Stimulated activated CD8-positive, alpha-beta memory T cell treated with anti-CD3 and anti-CD28 coated beads, Interleukin-12 subunit alpha, Interleukin-12 subunit beta, amount 100 ng/mL, for 24 hours (primary cell): ENCODE results near the gene GSAP.

Experiments
- DNase-seq: peaks from one replicate; pipeline ENCODE4 v3.0.0-alpha.2; 2020; ENCODE audit errors: extremely low read depth

Gene GSAP

DNA sequence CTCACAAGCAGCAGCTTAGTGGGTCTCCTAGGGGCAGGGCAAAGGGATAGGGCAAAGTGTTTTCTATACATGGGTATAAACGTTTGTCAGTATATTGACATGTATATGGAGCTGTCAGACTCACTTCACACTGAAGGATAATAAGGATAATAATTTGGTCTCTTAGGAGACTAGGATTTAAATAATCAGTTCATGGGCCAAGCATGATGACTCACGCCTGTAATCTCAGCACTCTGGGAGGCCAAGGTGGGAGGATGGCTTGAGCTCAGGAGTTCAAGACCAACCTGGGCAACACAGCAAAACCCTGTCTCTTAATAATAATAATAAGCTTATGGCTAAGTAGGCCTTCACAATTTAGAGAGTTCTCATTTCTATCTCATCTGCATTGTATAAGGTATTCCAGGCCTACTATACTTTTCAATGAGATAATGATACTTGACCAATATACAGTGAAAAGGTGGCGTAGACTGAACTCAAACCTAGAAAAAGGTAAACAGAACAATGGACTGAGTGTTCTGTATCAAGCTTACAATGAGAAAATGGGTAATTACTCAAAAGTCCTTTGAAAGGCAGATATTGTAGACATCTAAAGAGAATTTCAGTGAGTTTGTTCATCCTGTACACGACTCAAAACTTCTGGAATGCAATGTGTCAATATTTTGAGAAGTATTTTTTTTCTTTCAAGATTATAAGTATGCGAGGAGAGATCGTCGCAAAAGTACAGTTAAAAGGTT, 7.0 kb downstream of the GSAP start:
- DNase-seq: no peak

DNA sequence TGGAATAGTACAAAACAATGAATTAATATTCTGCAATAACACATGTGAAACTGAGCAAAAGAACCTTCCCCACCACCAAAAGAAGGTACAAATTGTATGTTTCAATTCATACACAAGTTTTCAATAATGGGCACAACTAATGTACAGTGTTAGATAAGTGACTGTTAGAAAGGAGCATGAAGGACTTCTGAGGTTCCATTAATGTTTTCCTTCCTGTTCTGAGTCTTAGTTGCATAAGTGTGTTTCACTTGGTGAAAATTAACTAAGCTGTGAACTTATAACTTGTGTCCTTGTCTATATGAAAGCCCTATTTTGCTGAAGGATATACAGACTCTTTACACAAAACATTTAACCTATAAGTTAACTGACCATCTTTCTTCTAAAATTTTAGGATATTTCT, 8.2 kb downstream of the GSAP start:
- no peak for DNase-seq

DNA sequence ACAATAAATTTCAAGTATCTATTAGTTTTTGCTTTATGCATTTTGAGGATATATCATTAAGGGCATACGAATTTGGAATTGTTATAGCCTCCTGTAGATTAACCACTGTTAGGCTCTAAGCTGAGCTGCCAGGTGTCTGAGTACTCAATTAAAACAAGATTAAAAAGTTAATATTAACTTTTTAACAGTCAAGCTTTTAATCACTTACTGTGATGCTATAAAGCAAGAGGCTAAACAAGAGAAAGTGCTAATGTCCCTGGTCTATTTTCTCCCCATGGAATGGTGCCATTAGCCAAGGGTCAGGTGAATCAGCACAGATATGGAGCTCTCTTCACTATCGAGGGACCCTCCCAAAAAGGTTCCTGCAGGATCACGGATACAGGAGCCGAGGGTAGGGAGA, 9.7 kb downstream of the GSAP start:
- DNase-seq: no peak

DNA sequence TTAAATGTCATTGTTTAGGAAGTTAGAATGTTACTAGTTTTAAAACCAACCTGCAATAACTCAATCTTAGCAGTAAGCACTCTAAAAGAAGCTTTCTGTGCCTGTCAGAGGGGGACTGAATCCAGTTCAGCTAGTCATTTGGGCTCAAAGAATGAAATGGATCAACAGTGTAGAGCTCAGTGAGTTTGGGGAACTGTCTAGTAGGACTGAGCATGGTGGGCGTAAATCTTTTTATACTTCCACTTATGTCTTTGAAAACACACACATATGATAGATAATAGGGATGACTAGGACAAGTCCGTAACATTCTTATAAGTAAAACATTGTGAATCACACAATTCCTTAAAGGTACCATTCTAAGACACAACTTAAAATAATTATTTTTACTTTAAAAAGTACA, 11.5 kb downstream of the GSAP start:
- DNase-seq: no peak

DNA sequence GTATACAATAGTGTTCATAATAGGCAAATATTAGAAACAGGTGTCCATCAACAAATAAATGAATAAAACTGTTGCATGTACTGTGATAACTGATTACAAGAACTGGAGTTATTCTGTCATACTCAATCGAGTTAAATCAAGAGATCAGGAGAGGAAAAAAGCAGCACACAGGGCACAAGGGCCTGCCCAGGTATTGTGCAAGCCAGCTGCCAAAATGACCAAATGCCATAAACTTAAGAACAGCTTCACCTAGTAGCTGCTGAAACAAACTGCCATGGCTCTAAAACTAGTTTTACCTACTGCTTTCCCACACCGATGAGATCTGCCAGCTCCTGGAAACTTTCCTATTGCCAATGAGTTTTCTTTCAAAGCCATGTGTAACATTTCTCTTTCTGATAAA, 12.2 kb downstream of the GSAP start:
- DNase-seq: no peak

DNA sequence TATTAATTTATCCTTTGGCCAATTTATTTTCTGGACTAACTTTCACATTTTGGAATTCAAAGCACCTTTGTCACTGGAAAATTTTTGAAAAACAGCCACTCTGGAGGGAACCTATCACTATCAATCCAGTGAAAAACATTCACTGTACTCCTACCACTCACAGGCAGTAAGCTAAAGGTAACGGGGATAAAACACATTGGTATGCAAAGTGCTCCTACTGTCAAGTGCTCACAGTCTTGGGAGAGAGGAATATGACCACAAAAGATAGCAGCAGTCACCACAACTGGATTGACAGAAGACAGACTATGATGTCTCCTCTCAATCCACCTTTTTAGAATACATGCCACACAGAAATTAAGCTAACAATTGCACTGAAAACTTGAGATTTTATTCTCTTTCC, 13.3 kb downstream of the GSAP start:
- DNase-seq: no peak

DNA sequence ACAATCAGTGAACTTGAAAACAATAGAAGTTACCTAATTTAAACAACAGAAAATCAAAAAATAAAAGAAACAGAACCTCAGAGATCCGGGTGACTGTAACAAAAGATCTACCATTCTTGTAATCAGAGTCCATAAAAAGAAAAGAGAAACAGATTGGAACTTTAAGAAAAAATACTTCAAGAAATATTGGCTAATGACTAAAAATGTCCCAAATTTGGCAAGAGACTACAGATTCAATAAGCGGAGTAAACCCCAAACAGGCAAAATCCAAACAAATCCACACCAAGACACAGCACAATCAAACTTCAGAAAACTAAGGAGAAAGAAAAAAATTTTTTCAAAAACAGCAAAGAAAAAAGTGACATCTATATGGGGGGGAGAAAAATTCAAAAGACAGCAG, 15.1 kb downstream of the GSAP start:
- no peak for DNase-seq

DNA sequence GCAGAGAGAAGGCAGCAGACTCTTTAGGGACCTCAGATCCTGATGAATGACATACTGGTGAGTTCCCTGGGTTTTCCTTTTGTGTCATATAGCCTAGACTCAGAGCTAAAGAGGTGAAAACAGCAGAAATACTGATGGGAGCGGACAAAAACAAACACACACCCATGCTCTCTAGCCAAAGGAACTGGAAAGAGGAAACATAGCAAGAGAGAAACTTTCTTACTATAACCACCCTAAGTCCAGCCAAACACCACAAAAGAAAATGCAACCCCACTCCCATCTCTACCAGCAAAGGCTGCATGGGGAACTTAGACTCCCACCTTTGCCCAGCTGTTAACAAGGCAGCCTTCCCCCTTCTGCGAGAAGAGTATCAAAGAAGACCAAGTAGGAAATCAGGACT, 16.3 kb downstream of the GSAP start:
- DNase-seq: no peak

DNA sequence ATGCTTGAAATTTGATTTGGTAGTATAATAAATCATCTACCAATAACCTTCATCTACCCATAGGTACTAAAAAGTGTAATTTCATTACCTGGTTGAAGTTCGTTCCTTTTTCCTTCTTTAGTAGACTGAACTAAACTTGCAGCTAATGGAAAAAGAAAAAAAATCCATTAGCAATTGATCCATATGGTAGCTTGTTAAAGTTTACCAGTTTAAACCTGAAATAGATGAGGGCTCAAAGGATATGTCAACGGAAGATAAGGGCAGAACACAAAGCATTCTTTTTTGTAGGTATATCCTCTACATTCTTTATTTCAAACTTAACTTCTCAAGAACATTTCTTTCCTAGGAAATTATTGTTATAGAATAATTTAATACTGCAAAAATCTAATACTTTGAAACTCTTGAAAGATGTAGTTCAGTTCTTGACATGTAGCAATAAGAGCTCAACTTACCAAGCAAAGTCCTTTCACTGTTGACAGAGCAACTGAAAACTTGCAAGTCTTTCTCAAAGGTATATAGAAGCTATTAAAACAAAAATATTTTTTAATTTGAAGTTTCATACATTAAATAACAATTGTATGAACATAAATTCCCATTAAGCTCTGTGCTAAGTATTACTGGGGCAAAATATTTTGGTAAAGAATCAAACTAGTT, 19.1 kb downstream of the GSAP start:
- no peak for DNase-seq

DNA sequence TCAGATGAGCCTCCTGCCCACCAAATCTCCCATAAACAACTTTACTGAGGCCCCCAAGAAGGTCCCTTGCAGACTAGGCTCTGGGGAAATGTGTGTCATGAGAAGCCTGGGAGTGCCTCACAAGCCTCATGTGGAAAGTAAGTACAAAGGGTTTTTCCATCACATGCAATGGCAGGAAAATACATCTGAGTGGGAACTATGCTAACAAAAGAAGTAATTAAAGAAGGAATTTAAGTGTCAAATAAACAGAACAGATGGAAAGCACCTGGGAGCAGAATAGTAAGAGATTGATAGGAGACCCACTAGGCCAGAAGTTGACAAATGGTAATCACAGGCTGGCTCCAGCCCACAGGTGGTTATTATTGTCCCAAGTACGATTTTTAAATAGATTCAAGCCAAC, 20.5 kb downstream of the GSAP start:
- DNase-seq: no peak

DNA sequence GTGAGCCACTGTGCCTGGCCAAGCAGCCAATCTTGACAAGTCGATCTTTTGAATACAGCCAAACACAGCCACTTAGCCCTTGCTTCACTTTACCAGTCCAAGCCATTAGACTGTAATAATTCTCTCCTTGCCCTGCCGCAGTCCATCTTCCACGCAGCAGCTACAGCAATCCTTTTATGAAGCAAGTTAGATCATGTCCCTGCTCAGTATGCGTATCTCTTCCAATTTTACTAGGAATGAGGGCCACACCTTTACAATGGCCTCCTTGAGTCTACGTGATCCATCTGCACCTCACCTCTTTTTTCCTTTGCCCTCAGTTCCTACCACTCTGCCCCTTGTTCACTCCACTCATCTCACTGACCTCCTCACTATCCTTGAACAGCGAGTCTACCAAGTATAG, 22.2 kb downstream of the GSAP start:
- DNase-seq: no peak

DNA sequence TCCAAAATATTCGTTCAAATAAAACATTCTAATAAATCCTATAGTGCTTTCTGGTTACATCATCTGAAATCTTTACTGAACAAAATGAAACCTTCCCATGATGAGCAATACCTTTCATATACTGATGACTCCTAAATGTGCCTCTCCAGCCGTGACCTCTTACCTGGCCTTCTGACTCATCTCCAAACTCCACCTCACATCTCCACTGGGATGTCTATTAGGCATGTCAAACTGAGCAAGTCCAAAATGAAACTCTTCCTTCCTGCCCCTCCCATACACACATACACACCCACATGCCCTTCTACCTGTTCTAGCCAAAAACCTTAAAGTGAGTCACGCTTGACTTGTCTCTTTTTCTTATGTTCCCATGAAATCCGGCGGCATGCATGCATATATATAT, 22.9 kb downstream of the GSAP start:
- DNase-seq: peak; percentile 11

DNA sequence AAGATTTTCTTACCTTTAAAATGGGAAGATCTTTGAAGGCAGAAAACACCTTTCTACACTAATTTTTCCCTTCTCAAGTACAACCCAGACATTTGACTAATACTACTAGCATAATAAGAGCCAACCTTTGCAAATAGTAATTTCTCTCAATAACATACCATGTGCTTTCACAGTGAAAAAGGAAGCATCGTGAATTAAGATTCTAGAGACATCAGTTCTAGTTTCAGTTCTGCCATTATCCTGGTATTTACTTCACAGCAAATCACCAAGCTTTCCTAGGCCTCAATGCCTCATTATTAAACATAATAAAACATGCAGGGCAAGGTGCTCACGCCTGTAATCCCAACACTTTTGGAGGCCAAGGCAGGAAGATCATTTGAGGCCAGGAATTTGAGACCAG, 24.9 kb downstream of the GSAP start:
- no peak for DNase-seq

DNA sequence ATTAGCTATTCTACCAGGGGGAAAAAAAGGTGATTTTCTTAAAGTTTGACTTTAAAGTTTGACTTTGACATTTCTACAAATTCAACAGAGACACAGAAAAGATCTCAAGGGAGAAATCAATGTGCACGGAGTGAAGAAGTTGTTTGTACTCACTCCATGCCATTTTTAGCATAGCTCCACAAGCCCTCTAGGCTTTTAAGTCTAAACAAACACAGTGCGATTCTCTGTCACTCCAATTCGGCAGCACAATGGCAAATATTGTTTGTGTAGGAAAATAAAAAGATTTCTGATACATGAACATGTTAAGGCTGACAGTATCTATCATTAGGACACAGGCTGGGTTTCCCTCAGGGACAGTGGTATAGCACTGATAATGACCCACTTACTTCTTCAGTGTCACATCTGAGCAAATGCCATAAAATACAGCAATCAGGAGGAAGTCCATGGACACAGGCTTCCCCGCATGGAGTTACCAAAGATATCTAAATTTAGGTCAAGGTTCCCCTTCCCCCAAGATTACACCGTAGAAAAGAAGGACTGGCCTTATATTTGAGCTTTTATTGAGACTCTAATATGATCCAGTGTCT, 28.0 kb downstream of the GSAP start:
- no peak for DNase-seq

DNA sequence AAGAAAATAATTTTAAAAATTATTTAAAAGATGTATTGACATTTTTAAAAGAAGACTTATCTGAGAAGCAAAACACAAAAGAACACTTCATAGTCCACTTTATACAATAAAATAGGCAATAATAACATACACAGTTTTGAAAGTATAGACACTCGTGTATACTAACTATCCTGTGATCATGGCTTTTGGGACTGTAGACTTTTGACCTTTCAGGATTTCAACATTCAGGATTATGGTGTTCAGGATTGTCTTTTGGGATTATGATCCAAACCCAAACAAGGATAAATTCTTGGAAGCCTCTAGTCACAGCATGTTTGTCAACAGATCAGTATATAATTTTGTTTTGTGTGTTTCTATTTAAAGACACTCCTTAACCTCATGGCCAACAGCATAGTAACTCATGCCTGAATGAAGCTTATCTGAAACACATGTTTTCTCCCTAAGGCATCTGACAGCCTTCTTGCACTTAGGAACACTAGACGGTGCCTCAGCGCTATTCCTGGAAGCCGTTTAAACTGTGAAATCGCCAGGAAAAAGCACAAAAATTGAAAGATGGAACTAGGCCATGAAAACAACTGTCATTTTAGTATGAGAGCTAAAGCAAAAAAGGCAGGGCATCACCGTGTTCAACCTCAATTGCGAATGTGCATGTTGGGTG, 29.9 kb downstream of the GSAP start:
- no peak for DNase-seq

DNA sequence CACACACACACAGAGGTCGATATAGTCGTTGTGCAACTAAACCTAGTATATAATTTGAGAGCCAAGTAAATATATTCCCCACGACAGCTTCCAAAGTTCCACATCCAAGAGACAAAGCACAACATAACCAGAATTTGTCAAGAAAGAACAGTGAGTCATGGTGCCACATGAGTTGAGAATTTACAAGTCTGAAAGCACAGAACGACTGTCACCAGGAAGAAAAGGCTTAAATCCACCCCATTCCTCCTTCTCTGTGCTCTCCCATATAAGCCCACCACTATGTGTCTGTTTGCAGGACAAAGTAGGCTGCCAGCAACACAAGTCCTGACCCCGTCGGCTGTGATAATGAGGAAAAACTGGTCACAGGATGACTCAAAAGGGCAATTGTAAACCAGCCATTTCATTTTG, 32.8 kb downstream of the GSAP start:
- DNase-seq: no peak

DNA sequence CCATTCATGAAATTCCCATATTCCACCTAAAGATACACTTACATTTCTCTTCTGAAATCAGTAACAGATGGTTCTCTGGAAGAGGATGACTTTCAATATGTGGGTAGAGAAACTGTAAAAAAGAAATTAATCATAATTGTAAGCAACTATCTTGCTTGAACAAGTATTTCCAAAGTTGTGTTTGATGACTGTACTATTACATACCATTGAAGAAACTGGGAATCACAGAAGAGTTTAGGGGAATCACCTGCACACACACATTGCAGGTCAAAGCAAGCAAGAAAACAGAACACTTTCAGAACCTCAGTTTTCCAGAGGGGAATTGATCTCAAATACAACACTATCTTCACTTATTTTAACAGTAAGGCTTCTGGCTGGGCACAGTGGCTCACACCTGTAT, 33.6 kb downstream of the GSAP start:
- no peak for DNase-seq

DNA sequence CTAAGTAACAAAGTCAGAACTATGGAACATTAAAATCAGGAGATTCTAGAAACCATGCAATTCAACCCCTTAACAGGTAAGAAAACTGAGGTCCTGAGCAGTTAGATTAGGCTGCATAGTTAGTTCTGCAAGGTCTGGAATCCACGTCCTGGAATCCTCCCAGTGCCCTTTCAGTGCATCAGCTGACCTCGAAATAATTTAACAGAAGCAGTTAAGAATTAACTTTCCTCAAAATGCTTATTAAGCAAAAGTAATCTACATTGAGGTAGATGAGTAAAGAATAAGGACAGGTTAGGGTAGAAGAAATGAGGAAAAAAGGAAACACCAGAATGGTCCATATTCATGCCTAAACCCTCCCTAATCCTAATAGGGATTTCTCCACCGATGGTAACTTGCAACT, 37.6 kb downstream of the GSAP start:
- no peak for DNase-seq

DNA sequence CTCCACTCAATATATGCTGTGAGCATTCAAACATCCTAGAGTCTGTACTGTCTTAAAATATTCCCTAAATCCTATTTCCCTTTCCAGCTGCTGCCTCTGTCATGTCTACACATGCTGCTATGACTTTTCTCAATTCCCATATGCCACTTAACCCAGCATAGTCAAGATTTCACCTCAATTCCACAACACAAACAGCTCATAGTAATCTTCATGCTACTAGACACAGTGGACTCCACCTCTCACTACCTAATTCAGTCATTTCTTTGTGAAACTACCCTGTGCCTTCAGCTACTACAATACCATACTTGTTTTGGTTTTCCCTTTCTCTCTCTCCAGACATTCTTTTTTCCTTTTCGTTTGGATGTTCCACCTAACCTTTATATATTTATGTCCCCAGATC, 45.5 kb downstream of the GSAP start:
- no peak for DNase-seq

DNA sequence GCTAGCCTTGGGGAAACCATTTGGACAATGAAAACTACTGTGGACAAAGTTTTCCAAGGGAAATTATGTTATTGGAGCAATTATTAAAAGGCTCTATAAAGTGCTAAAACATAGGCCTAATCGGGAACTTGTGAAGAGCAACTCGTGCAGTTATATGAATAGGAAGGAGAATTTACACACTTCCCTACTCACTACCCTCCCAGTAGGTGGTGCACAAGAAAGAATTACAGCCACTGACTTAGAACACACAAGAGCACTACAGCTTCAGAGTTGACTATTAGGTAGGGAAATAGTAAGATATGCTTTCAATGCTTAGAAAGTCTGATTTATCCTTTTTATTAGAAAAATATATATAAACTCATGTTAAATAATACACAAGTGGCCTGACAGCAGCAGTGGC, 47.2 kb downstream of the GSAP start:
- no peak for DNase-seq

DNA sequence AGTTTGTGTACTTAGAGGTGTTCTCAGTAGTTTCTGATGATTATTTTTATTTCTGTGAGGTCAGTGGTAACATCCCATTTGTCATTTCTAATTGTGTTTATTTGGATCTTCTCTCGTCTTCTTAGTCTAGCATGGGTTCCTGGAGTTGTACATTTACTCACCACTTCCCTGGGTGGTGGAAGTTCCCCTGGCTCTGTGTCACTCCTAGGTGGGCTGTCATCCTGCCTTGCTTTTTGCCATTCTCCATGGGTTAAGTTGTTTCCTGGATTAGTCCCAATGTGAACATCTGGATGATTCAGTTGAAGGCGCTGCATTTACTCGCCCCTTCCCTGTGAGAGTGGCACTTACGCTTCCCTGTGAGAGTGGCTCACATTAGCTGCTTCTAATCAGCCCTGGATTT, 48.2 kb downstream of the GSAP start:
- no peak for DNase-seq

DNA sequence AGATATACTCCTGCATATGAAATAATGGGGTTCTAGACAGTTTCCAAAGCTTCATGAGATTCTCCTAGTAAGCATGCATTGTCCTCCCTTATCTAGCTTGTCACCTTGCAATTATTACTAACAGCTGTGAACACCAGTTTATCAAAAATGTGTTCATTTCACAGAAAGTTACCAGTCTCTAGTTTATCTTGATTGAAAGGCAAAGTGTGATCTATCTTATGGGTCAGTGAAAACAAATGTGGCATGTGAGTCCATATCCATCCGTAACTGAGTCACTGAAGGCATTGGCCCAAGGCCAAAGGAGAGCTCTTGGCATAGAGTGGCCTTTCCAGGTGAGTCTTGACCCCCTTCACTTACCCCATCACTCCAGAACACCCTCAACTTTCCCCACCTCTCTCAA, 53.2 kb downstream of the GSAP start:
- DNase-seq: no peak

DNA sequence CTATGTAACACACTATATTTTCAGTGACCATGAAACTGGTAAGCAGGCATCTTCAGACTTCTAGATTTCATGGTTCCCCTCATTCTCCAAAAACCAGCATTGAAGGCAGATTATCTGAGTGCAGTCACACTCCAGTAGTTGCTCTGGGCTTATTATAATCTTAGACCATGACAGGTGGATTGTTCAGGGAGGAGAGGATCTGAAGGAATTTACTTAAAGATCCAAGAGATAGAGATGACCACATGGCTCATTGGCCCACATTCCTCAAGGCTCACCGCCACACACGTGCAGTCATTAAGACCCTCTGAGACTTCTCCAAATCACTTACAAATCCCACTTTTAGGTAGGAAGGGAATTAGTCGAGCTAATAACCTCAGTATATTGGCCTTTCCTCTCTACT, 55.2 kb downstream of the GSAP start:
- DNase-seq: no peak
